Peyer's patch (tissue), 4 donors: ENCODE measurements around the gene AMMECR1L.

Experiments
- CTCF ChIP-seq, 6 experiments: fragments of 450-650 bp in 4 of 6; fragments of 200-600 bp in 2 of 6; sonication (generic) in 1 of 6; IDR thresholded peaks; one replicate each; pipeline ENCODE4 v1.5.1; 2017 to 2019; ENCODE audit warnings: antibody characterized with exemption in 6 of 6, mild to moderate bottlenecking in 3 of 6, moderate library complexity in 1 of 6
- POLR2A ChIP-seq, 2 donors: fragments of 450-650 bp; IDR thresholded peaks; one replicate each; pipeline ENCODE4 v1.5.1; 2017; ENCODE audit warnings: antibody characterized with exemption in 2 of 2, mild to moderate bottlenecking in 2 of 2, moderate library complexity in 2 of 2

GRCh38 chr2:127862228-127862627, 23.5 kb downstream of the AMMECR1L start:
- TF ChIP-seq CTCF (IDR thresholded peaks at IDR 0.05): no peak
- no peak for TF ChIP-seq POLR2A (IDR thresholded peaks at IDR 0.05)
